ENCODE measurements around the gene NUP153.
A peak's percentile ranks its signal among the peaks of the same experiment; 100 is the strongest.
"Not testable (repeated sequence)": the region's sequence is repeated elsewhere in the genome, so short reads cannot be mapped to it uniquely, and the experiment has no call there.

NUP153 gene

GRCh38 chr6:17714879-17715851 is 8.4 kb upstream of the NUP153 start:
- peak; percentile 77 for DNase-seq (ENCODE audit: low read depth)
- no peak overlapping the region for H3K4me3 ChIP-seq (ENCODE audit: low read depth, low read length)

GRCh38 chr6:17714177-17714576 is 7.5 kb upstream of the NUP153 start:
- no peak overlapping the region for H3K4me3 ChIP-seq (ENCODE audit: low read depth, low read length)
- DNase-seq (ENCODE audit: low read depth) = no peak

- DNase-seq (ENCODE audit: low read depth) = no peak
- no peak overlapping the region for H3K4me3 ChIP-seq (ENCODE audit: low read depth, low read length)
Observed at GRCh38 chr6:17712576-17712975, 5.9 kb upstream of the NUP153 start.

DNA sequence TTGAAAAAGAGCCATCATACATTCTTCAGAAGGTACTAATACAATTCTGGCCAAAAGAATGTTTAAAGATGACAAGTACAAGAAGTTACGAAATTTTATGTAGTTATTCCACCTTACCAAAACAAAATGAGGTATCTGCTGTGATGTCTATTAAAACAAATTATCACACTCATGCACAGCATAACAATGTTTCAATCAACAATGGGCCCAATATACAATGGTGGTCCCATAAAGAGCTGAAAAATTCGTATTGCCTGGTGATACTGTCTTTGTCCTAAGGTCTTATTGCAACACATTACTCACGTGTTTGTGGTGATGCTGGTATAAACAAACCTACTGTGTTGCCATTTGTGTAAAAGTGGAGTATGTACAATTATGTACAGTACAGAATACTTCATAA is 3.6 kb upstream of the NUP153 start:
- DNase-seq (ENCODE audit: low read depth) = no peak
- no peak overlapping the region for H3K4me3 ChIP-seq (ENCODE audit: low read depth, low read length)

GRCh38 chr6:17709476-17709875 is 2.8 kb upstream of the NUP153 start:
- DNase-seq (ENCODE audit: low read depth) = no peak
- no peak overlapping the region for H3K4me3 ChIP-seq (ENCODE audit: low read depth, low read length)

GRCh38 chr6:17708035-17708434 is 1.3 kb upstream of the NUP153 start:
- not testable (repeated sequence) for H3K4me3 ChIP-seq (ENCODE audit: low read depth, low read length); DNase-seq (ENCODE audit: low read depth)

- DNase-seq (ENCODE audit: low read depth) = no peak
- peak overlapping the region; percentile 90 for H3K4me3 ChIP-seq (ENCODE audit: low read depth, low read length)
Observed at GRCh38 chr6:17707371-17707651, 586 bp upstream of the NUP153 start.

DNA sequence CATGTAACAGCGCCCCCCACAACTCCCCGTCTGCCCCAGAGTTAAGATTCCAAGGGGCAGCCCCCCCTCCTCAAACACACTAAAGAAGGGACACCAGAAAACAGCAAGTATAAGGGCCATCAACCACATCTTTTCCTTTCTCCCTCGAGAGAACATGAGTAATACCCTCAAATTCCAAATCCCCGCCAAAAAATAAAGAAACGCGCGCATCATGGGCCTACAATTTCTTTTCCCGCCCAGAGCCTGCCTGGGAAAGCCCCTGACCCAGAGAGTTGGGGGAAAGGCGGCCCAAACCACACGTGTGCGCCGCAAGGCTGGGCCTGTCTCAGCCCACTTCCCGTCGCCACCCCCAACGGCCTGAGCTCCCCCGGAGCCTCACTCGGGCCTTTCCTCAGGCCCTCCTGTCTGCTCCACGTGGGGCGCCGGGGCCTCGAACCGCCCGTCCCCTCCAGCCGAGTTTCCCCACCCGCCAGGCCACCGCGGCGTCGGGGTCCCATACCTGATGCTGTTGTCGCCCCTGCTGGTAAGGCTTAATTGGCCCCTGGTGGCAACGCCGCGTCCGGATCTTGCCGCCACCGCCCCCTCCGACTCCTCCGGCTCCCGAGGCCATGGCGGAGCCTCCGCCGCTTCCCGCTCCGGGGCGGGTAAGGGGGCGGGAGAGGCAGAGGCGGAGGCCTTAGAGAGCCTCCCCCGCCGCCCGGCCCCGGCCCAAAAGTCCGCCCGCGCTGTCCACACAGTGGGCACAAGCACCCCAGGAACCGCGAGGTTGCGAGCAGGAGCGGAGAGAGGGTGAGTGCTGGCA is 746 bp downstream of the NUP153 start:
- H3K4me3 ChIP-seq (ENCODE audit: low read depth, low read length) = peak overlapping the region; percentile 90
- no peak for DNase-seq (ENCODE audit: low read depth)

- H3K4me3 ChIP-seq (ENCODE audit: low read depth, low read length) = peak overlapping the region; percentile 90
- DNase-seq (ENCODE audit: low read depth) = peak; percentile 36
Observed at GRCh38 chr6:17705428-17705777, 1.3 kb downstream of the NUP153 start.

DNA sequence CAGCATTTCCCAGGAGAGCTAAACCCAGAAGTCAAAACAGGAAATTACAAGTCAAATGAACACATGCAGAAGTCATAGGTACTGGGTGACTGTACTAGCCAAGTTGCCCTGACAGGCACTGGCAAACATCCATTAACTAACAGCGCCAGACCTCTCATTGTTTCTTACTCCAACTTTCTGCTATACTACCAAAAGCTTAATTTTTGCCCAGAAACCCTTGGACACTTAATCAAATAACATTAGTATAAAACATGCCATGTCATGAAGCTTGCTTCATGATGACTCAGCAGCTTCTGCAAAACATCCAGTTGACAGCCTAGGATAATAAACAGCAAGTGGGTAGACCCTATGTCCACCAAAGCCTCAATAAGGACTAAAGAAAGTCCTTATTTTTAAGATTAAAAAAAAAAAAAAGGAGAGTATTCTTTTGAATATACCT is 3.5 kb downstream of the NUP153 start:
- peak; percentile 64 for DNase-seq (ENCODE audit: low read depth)
- no peak overlapping the region for H3K4me3 ChIP-seq (ENCODE audit: low read depth, low read length)

DNA sequence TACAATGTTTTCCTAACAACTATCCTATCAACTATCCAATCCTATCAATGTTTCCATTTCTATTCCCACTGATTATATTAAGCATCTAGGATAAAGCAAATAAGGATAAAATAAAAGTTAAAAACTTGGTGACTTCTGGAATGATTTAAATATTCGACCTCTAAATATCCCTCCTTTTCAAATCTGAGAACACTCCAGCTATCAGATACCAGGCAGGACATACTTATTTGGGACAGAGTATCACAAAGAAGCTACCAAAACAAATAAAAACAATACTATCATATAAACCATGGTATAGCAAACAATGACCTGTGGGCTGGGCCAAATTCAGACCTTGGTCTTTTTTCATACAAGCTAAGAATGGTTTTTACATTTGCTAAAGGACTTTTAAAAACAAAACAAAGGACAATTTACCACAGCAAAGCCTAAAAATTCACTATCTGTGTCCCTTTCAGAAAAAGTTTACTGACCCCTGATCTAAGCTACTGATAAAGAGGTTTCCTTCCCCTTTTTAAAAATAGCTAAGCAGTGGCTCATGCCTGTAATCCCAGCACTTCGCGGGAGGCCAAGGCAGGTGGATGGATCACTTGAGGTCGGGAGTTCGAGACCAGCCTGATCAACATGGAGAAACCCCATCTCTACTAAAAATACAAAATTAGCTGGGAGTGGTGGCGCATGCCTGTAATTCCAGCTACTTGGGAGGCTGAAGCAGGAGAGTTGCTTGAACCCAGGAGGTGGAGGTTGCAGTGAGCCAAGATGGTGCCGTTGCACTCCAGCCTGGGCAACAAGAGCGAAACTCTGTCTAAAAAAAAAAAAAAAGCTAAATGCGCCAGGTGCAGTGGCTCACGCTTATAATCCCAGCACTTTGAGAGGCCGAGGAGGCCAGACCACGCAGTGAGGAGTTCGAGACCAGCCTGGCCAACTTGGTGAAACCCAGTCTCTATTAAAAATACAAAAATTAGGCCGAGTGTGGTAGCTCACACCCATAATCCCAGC is 6.0 kb downstream of the NUP153 start:
- H3K4me3 ChIP-seq (ENCODE audit: low read depth, low read length) = no peak overlapping the region
- no peak for DNase-seq (ENCODE audit: low read depth)

GRCh38 chr6:17691925-17692538 is 14.7 kb downstream of the NUP153 start:
- H3K4me3 ChIP-seq (ENCODE audit: low read depth, low read length) = no peak overlapping the region

DNA sequence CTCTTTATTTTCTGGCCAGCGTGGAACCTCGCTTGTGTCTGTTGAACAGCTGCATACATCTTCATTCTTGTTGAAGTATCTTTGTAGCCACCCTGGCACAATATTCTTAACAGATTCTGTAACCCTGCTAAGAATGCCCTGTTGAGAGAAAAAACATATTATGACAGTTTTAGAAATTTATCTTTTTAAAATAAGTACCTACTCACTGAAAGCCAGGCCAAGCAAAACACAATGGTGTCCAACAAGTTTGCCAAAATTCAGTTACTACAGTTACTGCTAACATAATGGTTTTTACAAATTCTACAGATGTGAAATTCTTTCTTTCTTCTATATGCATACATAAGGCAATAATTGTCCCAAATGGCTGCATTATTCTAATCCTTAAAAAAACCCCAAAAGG is 18.2 kb downstream of the NUP153 start:
- no peak for DNase-seq (ENCODE audit: low read depth)
- H3K4me3 ChIP-seq (ENCODE audit: low read depth, low read length) = no peak overlapping the region

More at GRCh38 chr6:17691925-17692538, 14.7 kb downstream of the NUP153 start:
- DNase-seq (ENCODE audit: low read depth) = no peak

DNA sequence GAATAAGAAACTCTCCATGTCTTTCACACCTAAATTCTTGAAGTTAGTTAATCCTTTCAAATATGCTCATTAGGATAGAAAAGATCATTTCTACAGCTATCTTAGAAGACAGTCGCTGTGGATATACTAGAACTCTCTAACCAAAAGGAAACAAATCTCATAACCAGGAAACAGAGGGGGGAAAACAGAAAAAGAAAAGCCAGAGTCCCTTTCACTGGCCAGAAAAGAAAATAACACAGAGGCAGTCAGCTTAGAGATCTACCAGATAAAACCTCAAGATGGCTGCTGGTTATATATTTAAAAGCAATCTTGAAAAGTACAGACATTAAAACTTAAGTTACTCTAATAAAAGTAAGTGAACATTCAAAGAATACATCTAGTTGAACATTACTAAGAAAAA is 19.6 kb downstream of the NUP153 start:
- H3K4me3 ChIP-seq (ENCODE audit: low read depth, low read length) = no peak overlapping the region
- no peak for DNase-seq (ENCODE audit: low read depth)

DNA sequence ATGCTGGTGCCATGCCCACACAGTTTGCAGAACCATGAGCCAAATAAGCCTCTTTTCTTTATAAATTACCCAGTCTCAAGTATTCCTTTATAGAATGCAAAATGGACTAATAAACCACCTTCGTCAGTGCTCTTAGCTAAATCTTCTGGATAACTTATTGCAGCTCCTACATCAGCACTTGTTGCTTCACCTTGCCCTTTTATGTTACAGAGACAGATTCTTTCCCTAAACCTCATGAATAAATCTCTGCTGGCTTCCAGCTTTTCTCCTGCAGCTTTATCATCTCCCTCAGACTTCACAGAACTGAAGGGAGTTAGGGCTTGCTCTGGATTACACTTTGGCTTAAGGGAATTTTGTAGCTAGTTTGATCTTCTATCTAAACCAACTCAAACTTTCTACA is 22.6 kb downstream of the NUP153 start:
- DNase-seq (ENCODE audit: low read depth) = no peak
- no peak overlapping the region for H3K4me3 ChIP-seq (ENCODE audit: low read depth, low read length)

DNA sequence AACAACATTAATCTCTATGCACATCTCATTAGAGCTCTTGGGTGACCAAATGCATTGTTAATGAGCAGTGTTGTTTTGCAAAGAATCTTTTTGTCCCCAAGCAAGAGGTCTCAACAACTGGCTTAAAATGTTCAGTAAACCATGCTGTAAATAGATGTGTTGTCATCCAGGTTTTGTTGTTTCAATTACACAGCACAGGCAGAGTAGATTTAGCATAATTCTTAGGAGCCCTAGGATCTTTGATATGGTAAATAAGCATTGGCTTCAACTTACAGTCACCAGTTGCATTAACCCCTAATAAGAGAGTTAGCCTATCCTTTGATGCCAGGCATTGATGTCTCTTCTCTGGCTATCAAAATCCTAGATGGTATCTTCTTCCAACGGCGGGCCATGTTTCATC is 23.3 kb downstream of the NUP153 start:
- DNase-seq (ENCODE audit: low read depth) = no peak
- H3K4me3 ChIP-seq (ENCODE audit: low read depth, low read length) = no peak overlapping the region

- no peak overlapping the region for H3K4me3 ChIP-seq (ENCODE audit: low read depth, low read length)
- DNase-seq (ENCODE audit: low read depth) = no peak
Observed at GRCh38 chr6:17679726-17680125, 27.0 kb downstream of the NUP153 start.

GRCh38 chr6:17677602-17678001 is 29.1 kb downstream of the NUP153 start:
- no peak overlapping the region for H3K4me3 ChIP-seq (ENCODE audit: low read depth, low read length)
- DNase-seq (ENCODE audit: low read depth) = no peak

Measured in skeletal muscle cell (primary cell).